Ectodermal cell (in vitro differentiated cells): ENCODE results near the gene ZNF385D.

Source experiments
- H3K27ac ChIP-seq: 2 replicates; pipeline ENCODE4 v1.7.0; 2013; ENCODE audit warnings: mild to moderate bottlenecking, low read depth, low read length; ENCODE audit not compliant: insufficient read depth, poor library complexity, severe bottlenecking
- H3K27me3 ChIP-seq: 2 replicates; pipeline ENCODE4 v1.7.0; 2013; ENCODE audit warnings: mild to moderate bottlenecking, low read length; ENCODE audit not compliant: insufficient read depth, control insufficient read depth, poor library complexity, severe bottlenecking
- H3K36me3 ChIP-seq: one replicate; pipeline ENCODE4 v1.7.0; 2013; ENCODE audit warnings: low read length; ENCODE audit not compliant: control insufficient read depth, insufficient read depth
- H3K4me1 ChIP-seq: one replicate; pipeline ENCODE4 v1.7.0; 2013; ENCODE audit warnings: low read length; ENCODE audit not compliant: control insufficient read depth, insufficient read depth
- H3K4me3 ChIP-seq: 2 replicates; pipeline ENCODE4 v1.7.0; 2013; ENCODE audit warnings: low read depth, low read length, control low read depth; ENCODE audit not compliant: insufficient read depth
- H3K9me3 ChIP-seq: 2 replicates; pipeline ENCODE4 v1.7.0; 2013; ENCODE audit warnings: mild to moderate bottlenecking, low read length, moderate library complexity; ENCODE audit not compliant: control insufficient read depth
- WGBS, 2 experiments: methylation state at CpG; one replicate each; pipeline ENCODE4 v1.1.7; 2013; ENCODE audit warnings: missing lambda C conversion rate in 2 of 2; 5-methylcytosine and 5-hydroxymethylcytosine counted together

The ZNF385D gene

GRCh38 chr3:21573291-21573690 lies 177.7 kb downstream of the ZNF385D start:
- no peak overlapping the region for H3K4me3 ChIP-seq
- WGBS, 2 experiments, result 85 to 100% methylated on average over 2 of the region's 2 CpGs
- no peaks in the 10 kb centered on the region for H3K4me1 ChIP-seq
- no peak overlapping the region for H3K27ac ChIP-seq
- no peaks in the 10 kb centered on the region for H3K27me3 ChIP-seq
- H3K9me3 ChIP-seq, result no peaks in the 10 kb centered on the region
- no peaks in the 10 kb centered on the region for H3K36me3 ChIP-seq

- no peaks in the 10 kb centered on the region for H3K36me3 ChIP-seq
- no peaks in the 10 kb centered on the region for H3K4me1 ChIP-seq
- no peak overlapping the region for H3K4me3 ChIP-seq
- H3K9me3 ChIP-seq, result no peaks in the 10 kb centered on the region
- H3K27ac ChIP-seq, result no peak overlapping the region
- WGBS, 2 experiments, result 93 to 97% methylated on average over 2 to 3 of the region's 3 CpGs
- no peaks in the 10 kb centered on the region for H3K27me3 ChIP-seq
Measured at GRCh38 chr3:21564531-21564930, 186.5 kb downstream of the ZNF385D start.

GRCh38 chr3:21562243-21562642 lies 188.8 kb downstream of the ZNF385D start:
- Histone ChIP-seq H3K27me3 (no peaks in the 10 kb centered on the region), H3K4me1 (no peaks in the 10 kb centered on the region), H3K9me3 (no peaks in the 10 kb centered on the region), H3K4me3 (no peak overlapping the region), H3K27ac (no peak overlapping the region), H3K36me3 (no peaks in the 10 kb centered on the region)

GRCh38 chr3:21561472-21561871 lies 189.5 kb downstream of the ZNF385D start:
- no peaks in the 10 kb centered on the region for H3K36me3 ChIP-seq
- no peak overlapping the region for H3K27ac ChIP-seq
- no peaks in the 10 kb centered on the region for H3K4me1 ChIP-seq
- H3K4me3 ChIP-seq, result no peak overlapping the region
- H3K9me3 ChIP-seq, result no peaks in the 10 kb centered on the region
- H3K27me3 ChIP-seq, result no peaks in the 10 kb centered on the region
- 89 to 97% methylated on average over 1 to 2 of the region's 2 CpGs for WGBS, 2 experiments

- H3K27me3 ChIP-seq, result no peaks in the 10 kb centered on the region
- no peak overlapping the region for H3K4me3 ChIP-seq
- no peak overlapping the region for H3K27ac ChIP-seq
- H3K4me1 ChIP-seq, result peaks cover 4% of the 10 kb centered on the region
- WGBS, 2 experiments, result 90 to 91% methylated on average over 2 of the region's 2 CpGs
- H3K36me3 ChIP-seq, result no peaks in the 10 kb centered on the region
- no peaks in the 10 kb centered on the region for H3K9me3 ChIP-seq
Measured at GRCh38 chr3:21551019-21551418, 200.0 kb downstream of the ZNF385D start.

- WGBS, 2 experiments, result 80 to 86% methylated on average over 4 of the region's 4 CpGs
- Histone ChIP-seq H3K27me3 (no peaks in the 10 kb centered on the region), H3K4me1 (no peaks in the 10 kb centered on the region), H3K36me3 (no peaks in the 10 kb centered on the region), H3K4me3 (no peak overlapping the region), H3K27ac (no peak overlapping the region), H3K9me3 (no peaks in the 10 kb centered on the region)
Measured at GRCh38 chr3:21544076-21544462, 206.9 kb downstream of the ZNF385D start.

- H3K4me3 ChIP-seq, result no peak overlapping the region
Measured at GRCh38 chr3:21543380-21544075, 207.5 kb downstream of the ZNF385D start.

GRCh38 chr3:21542656-21543379 lies 208.2 kb downstream of the ZNF385D start:
- 91% methylated on average over 29 of the region's 29 CpGs for WGBS, 2 experiments
- H3K4me1 ChIP-seq, result no peaks in the 10 kb centered on the region
- no peak overlapping the region for H3K27ac ChIP-seq
- H3K4me3 ChIP-seq, result no peak overlapping the region
- H3K27me3 ChIP-seq, result no peaks in the 10 kb centered on the region
- no peaks in the 10 kb centered on the region for H3K36me3 ChIP-seq
- H3K9me3 ChIP-seq, result no peaks in the 10 kb centered on the region

More at GRCh38 chr3:21543380-21544075, 207.5 kb downstream of the ZNF385D start:
- 79 to 84% methylated on average over 15 of the region's 15 CpGs for WGBS, 2 experiments
- Histone ChIP-seq H3K9me3 (no peaks in the 10 kb centered on the region), H3K27me3 (no peaks in the 10 kb centered on the region), H3K4me1 (no peaks in the 10 kb centered on the region), H3K27ac (no peak overlapping the region), H3K36me3 (no peaks in the 10 kb centered on the region)

- H3K4me3 ChIP-seq, result no peak overlapping the region
- H3K36me3 ChIP-seq, result no peaks in the 10 kb centered on the region
- H3K27me3 ChIP-seq, result no peaks in the 10 kb centered on the region
- H3K9me3 ChIP-seq, result no peaks in the 10 kb centered on the region
- no peak overlapping the region for H3K27ac ChIP-seq
- no peaks in the 10 kb centered on the region for H3K4me1 ChIP-seq
- 93 to 95% methylated on average over 5 of the region's 6 CpGs for WGBS, 2 experiments
Measured at GRCh38 chr3:21540265-21540664, 210.7 kb downstream of the ZNF385D start.

- Histone ChIP-seq H3K9me3 (no peaks in the 10 kb centered on the region), H3K27ac (no peak overlapping the region), H3K4me1 (no peaks in the 10 kb centered on the region), H3K36me3 (no peaks in the 10 kb centered on the region), H3K4me3 (no peak overlapping the region), H3K27me3 (no peaks in the 10 kb centered on the region)
- WGBS, 2 experiments, result 83 to 86% methylated on average over 3 of the region's 3 CpGs
Measured at GRCh38 chr3:21534462-21534861, 216.5 kb downstream of the ZNF385D start.
